Adrenal gland (tissue), 12 donors: ENCODE results near the gene ANO5. TPM values are rescaled to one million over a fixed set of nuclear protein-coding genes. Genes with fewer than 3 reads are reported as not detected.

Experiments used
- DNase-seq, 7 donors: peaks; one replicate each; pipeline ENCODE4 v3.0.0-alpha.2; 2019 to 2020
- H3K27ac ChIP-seq, 5 donors: fragments of 200-600 bp; sonication (generic) in 4 of 5; 1 replicate in 3 of 5; 2 replicates in 2 of 5; pipeline versions ENCODE4 v1.5.1 to v1.8.0; 2016 to 2020; ENCODE audit warnings: mild to moderate bottlenecking in 1 of 5
- H3K27me3 ChIP-seq: fragments of 200-600 bp; 2 replicates; pipeline ENCODE4 v1.8.0; 2021
- H3K36me3 ChIP-seq, 2 donors: fragments of 200-600 bp; replicated peaks in 1 of 2; 1 replicate in 1 of 2; 2 replicates in 1 of 2; pipeline versions ENCODE4 v1.5.1 to v1.8.0; 2018 to 2022
- H3K4me1 ChIP-seq, 2 donors: fragments of 200-600 bp; replicated peaks in 1 of 2; 1 replicate in 1 of 2; 2 replicates in 1 of 2; pipeline versions ENCODE4 v1.5.1 to v1.8.0; 2018 to 2021
- H3K4me3 ChIP-seq, 4 donors: fragments of 200-600 bp; sonication (generic) in 3 of 4; one replicate each; pipeline ENCODE4 v1.5.1; 2016 to 2018
- H3K9me3 ChIP-seq, 3 donors: fragments of 200-600 bp; sonication (generic) in 1 of 3; replicated peaks in 1 of 3; 1 replicate in 2 of 3; 2 replicates in 1 of 3; pipeline versions ENCODE4 v1.5.1 to v1.8.0; 2016 to 2021
- POLR2A ChIP-seq, 2 donors: fragments of 450-650 bp; IDR thresholded peaks; one replicate each; pipeline ENCODE4 v1.6.1; 2017; ENCODE audit warnings: antibody characterized with exemption in 2 of 2, mild to moderate bottlenecking in 2 of 2, moderate library complexity in 1 of 2
- whole genome bisulfite sequencing, 4 donors: extraction: QIAGEN DNeasy Blood & Tissue Kit in 2 of 4; methylation state at CpG; one replicate each; pipeline versions ENCODE4 v1.1.5 to v1.1.7; 2013 to 2017; 5-methylcytosine and 5-hydroxymethylcytosine counted together
- intact Hi-C, 2 donors: fragments of 100-400 bp; cut with DNase I; formaldehyde crosslinking; loops; one replicate each; pipeline versions ENCODE4 v1.14.1 to v1.15.0; 2022 to 2023
- polyA plus RNA-seq, 3 donors: library from polyadenylated mRNA; stranded (reverse); fragments of 200-250 nt in 2 of 3; fragments of 350-450 nt in 1 of 3; fragmentation: Illumina TruSeq in 1 of 3; extraction: RNeasy Lipid Tissue Mini Kit (QIAGEN cat#74804) in 1 of 3; gene quantifications; one replicate each; pipeline ENCODE4 v1.2.3, GENCODE V29; 2013 to 2014
- total RNA-seq, 9 donors: library from RNA; depleted of rRNA in 4 of 9; stranded (reverse); fragments of >200 nt in 4 of 9; fragments of 120-200 nt in 1 of 9; fragmentation: NEBNext Ultra II Directional in 1 of 9; extraction: Animal tissue kit (Norgen Biotek cat#: 25700) in 1 of 9; gene quantifications; one replicate each; pipeline versions ENCODE4 v1.1.0 to v1.2.4, GENCODE V29; 2013 to 2023
- TF ChIP-seq, protein P1 (sequence below), 6 experiments: fragments of 450-650 bp in 4 of 6; fragments of 200-600 bp in 2 of 6; sonication (generic) in 1 of 6; IDR thresholded peaks; 1 replicate in 5 of 6; 2 replicates in 1 of 6; pipeline versions ENCODE4 v1.5.1 to v1.8.0; 2016 to 2021; ENCODE audit warnings: antibody characterized with exemption in 6 of 6, mild to moderate bottlenecking in 2 of 6, moderate library complexity in 1 of 6
- donor health status: healthy with polysubstance abuse.
- donor health status: Bipolar disorder and iron deficiency.
- donor health status: DM: yes; HTN: yes; CAD: no.
- donor health status: DM: no; HTN: no; CAD: no.
- donor health status: DM: no; HTN: no; CAD: no.
- donor health status: DM: yes; HTN: yes; CAD: no.

Gene ANO5
- total and polyA plus RNA-seq, 12 donors: 2.4 to 18.0 (median 8.7) TPM

DNA sequence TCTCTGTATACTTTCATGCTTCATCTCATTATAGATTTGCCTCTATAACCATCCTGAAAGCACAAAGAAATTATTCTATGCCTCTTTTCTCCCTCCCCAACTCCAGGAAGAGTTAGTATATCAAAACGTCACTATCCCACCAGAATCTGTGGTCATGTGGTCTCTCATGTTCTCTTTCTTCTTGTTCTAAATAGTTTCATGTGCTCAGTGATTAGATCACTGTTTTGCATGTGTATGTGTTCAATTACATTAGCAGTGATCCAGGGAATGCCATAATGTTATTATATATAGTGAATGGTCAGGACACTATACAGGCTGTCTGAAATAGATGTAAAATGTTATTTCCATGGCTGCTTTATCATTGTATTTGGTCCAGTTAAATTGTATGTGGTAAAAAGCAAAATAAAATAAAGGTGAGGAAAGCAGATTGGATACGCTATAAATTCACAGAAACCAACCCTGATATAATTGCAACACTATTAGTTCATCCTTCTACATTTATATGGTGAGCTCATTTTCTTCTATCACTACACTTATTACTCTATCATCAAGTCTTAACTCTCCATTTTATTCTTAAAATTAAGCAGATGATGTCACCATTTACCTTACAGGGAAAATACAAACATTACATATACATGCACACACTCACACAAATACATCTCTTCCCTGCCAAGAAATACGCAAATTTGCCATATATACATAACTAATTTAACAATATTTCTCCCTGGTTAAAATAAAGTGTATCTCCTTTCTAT lies 26.9 kb upstream of the ANO5 start:
- no peaks in the 10 kb centered on the region for H3K9me3 ChIP-seq
- H3K27ac ChIP-seq: no peak overlapping the region
- 55 to 76% (median 66%) methylated on average over 3 of the region's 3 CpGs for WGBS, 4 donors
- H3K36me3 ChIP-seq: no peaks in the 10 kb centered on the region
- DNase-seq: no peak
- peaks cover 6% of the 10 kb centered on the region for H3K27me3 ChIP-seq
- no peak overlapping the region for H3K4me3 ChIP-seq
- TF ChIP-seq, protein P1, sequence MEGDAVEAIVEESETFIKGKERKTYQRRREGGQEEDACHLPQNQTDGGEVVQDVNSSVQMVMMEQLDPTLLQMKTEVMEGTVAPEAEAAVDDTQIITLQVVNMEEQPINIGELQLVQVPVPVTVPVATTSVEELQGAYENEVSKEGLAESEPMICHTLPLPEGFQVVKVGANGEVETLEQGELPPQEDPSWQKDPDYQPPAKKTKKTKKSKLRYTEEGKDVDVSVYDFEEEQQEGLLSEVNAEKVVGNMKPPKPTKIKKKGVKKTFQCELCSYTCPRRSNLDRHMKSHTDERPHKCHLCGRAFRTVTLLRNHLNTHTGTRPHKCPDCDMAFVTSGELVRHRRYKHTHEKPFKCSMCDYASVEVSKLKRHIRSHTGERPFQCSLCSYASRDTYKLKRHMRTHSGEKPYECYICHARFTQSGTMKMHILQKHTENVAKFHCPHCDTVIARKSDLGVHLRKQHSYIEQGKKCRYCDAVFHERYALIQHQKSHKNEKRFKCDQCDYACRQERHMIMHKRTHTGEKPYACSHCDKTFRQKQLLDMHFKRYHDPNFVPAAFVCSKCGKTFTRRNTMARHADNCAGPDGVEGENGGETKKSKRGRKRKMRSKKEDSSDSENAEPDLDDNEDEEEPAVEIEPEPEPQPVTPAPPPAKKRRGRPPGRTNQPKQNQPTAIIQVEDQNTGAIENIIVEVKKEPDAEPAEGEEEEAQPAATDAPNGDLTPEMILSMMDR (IDR thresholded peaks at IDR 0.05): no peak
- no peak for TF ChIP-seq POLR2A (IDR thresholded peaks at IDR 0.05)
- intact Hi-C loops: no loop called here
- H3K4me1 ChIP-seq: no peaks in the 10 kb centered on the region

GRCh38 chr11:22169833-22170232 lies 23.1 kb upstream of the ANO5 start:
- no peaks in the 10 kb centered on the region for H3K9me3 ChIP-seq
- H3K27ac ChIP-seq: no peak overlapping the region
- no peak for DNase-seq
- no peak for TF ChIP-seq POLR2A (IDR thresholded peaks at IDR 0.05)
- TF ChIP-seq, protein P1 (IDR thresholded peaks at IDR 0.05): peak in 4 of 6 experiments; percentile 24 to 56 (median 53)
- peaks cover 6% of the 10 kb centered on the region for H3K27me3 ChIP-seq
- intact Hi-C loops: loop anchor here in 1 of 2 donors (2.0 kb wide), 1 partner anchor 135 kb away; no protein-coding TSS in a partner anchor
- H3K4me3 ChIP-seq: no peak overlapping the region
- WGBS, 4 donors: 1 to 2% (median 1%) methylated on average over 2 of the region's 2 CpGs
- no peaks in the 10 kb centered on the region for H3K36me3 ChIP-seq
- H3K4me1 ChIP-seq: no peaks in the 10 kb centered on the region

- no peak overlapping the region for H3K27ac ChIP-seq
- no peaks in the 10 kb centered on the region for H3K9me3 ChIP-seq
- H3K27me3 ChIP-seq: peaks cover 6% of the 10 kb centered on the region
- no peak overlapping the region for H3K4me3 ChIP-seq
- TF ChIP-seq, protein P1 (IDR thresholded peaks at IDR 0.05): no peak
- no peak for TF ChIP-seq POLR2A (IDR thresholded peaks at IDR 0.05)
- 19 to 41% (median 30%) methylated on average over 4 of the region's 4 CpGs for WGBS, 4 donors
- intact Hi-C loops: no loop called here
- DNase-seq: no peak
- H3K36me3 ChIP-seq: no peaks in the 10 kb centered on the region
- H3K4me1 ChIP-seq: no peaks in the 10 kb centered on the region
Observed at GRCh38 chr11:22173532-22173931, 19.4 kb upstream of the ANO5 start.

GRCh38 chr11:22177186-22177585 lies 15.7 kb upstream of the ANO5 start:
- WGBS, 4 donors: 73 to 83% (median 74%) methylated on average over 4 of the region's 4 CpGs
- intact Hi-C loops: no loop called here
- Histone ChIP-seq H3K9me3 (no peaks in the 10 kb centered on the region), H3K27ac (no peak overlapping the region), H3K4me1 (no peaks in the 10 kb centered on the region), H3K36me3 (no peaks in the 10 kb centered on the region), H3K27me3 (no peaks in the 10 kb centered on the region), H3K4me3 (no peak overlapping the region)
- TF ChIP-seq, protein P1 (IDR thresholded peaks at IDR 0.05): no peak
- no peak for TF ChIP-seq POLR2A (IDR thresholded peaks at IDR 0.05)
- DNase-seq: no peak
